Right cardiac atrium (tissue), 5 donors: ENCODE data around the gene CHRM2. TPM values are rescaled to one million over a fixed set of nuclear protein-coding genes. Genes with fewer than 3 reads are reported as not detected.
A peak's percentile ranks its signal among the peaks of the same experiment; 100 is the strongest.

Experiments used
- ATAC-seq, 2 donors: fragments of 200-7000 bp; cut with Tn5 transposase; one replicate each; pipeline versions ENCODE4 v1.8.0 to v1.9.1; 2020; ENCODE audit warnings: moderate library complexity in 2 of 2, mild to moderate bottlenecking in 1 of 2
- DNase-seq, 3 donors: peaks; one replicate each; pipeline ENCODE4 v3.0.0-alpha.2; 2020
- H3K27ac ChIP-seq: one replicate; pipeline ENCODE4 v1.5.1; 2013; ENCODE audit warnings: mild to moderate bottlenecking, low read length, control low read depth, moderate library complexity
- H3K27me3 ChIP-seq: one replicate; pipeline ENCODE4 v1.6.1; 2013; ENCODE audit not compliant: control insufficient read depth, insufficient read depth
- H3K4me1 ChIP-seq: one replicate; pipeline ENCODE4 v1.6.1; 2013; ENCODE audit warnings: low read length; ENCODE audit not compliant: control insufficient read depth, insufficient read depth
- H3K4me3 ChIP-seq: one replicate; pipeline ENCODE4 v1.5.1; 2013; ENCODE audit warnings: low read length, control low read depth
- H3K9me3 ChIP-seq: one replicate; pipeline ENCODE4 v1.6.1; 2013; ENCODE audit warnings: low read length; ENCODE audit not compliant: control insufficient read depth
- WGBS: extraction: QIAGEN DNeasy Blood & Tissue Kit; methylation state at CpG from one replicate; pipeline ENCODE4 v1.1.7; 2013; 5-methylcytosine and 5-hydroxymethylcytosine counted together
- intact Hi-C, 4 donors: fragments of 100-400 bp; cut with DNase I; formaldehyde crosslinking; loops; one replicate each; pipeline versions ENCODE4 v1.11.0 to v1.14.0; 2022 to 2023
- polyA plus RNA-seq: library from polyadenylated mRNA; stranded (reverse); fragments of 200-250 nt; gene quantifications from one replicate; pipeline ENCODE4 v1.2.3, GENCODE V29; 2013
- total RNA-seq, 4 donors: library from RNA; stranded (reverse); fragmentation: NEBNext Ultra II Directional; extraction: Animal tissue kit (Norgen Biotek cat#: 25700); gene quantifications; one replicate each; pipeline ENCODE4 v1.2.1, GENCODE V29; 2021
- donor health status: healthy with polysubstance abuse.
- donor health status: DM: no; HTN: yes; CAD: no.
- donor health status: DM: no; HTN: no; CAD: no.
- donor health status: DM: no; HTN: yes; CAD: no; lungs with severe emphysema.
- donor health status: DM: yes; HTN: yes; CAD: no.

CHRM2 gene
- total and polyA plus RNA-seq, 5 donors: 38.1 to 140 (median 91.8) TPM

DNA sequence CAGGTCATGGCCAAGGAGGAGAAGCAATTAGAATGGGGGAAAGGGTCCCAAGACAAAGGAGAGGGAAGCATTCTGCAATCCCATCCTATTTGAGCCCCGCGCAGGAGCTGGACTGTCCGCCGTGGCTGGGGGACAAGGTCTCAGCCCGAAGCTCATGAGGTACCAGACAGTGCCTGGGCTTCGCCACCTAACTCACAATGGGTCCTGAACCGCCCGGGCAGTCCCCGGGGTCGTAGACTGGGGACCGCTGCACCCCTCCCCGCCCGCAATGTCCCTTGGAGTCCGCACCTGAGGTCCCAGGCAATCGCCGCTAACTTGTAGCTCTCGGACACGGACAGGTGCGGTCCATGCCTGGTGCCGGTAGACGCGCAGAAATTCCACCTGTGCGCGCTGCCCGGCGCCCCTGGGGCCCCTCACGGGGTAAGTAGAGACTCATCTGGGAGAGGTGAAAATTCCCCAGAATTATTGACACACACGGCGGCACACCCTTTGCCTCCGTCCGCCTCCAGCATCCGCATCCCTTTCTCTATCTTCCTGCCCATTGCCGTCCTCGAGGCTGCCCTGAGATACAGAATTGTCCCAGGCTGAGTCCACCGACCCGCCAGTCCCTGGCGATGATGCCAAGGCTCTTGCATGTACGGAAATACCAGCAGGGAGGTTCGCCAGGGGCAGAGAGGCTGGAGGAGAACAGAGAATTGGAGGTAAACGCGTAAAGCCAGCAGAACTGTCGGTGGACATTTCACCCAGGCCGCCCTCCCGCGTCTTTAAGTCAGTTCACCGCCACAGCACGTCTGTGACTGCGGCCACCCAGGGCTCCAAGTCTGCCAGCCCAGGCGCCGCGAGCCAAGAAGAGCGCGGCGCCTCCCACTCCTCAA lies 1.8 kb downstream of the CHRM2 start:
- DNase-seq (peak; percentile 20 to 51 (median 42)), ATAC-seq (peak; percentile 44 to 47)
- no peaks in the 10 kb centered on the region for H3K27me3 ChIP-seq
- H3K9me3 ChIP-seq: no peaks in the 10 kb centered on the region
- peak overlapping the region; percentile 66 for H3K4me3 ChIP-seq
- intact Hi-C loops: loop anchor here in 2 of 4 donors (10.0 kb wide), 2 partner anchors 215 to 225 kb away; no protein-coding TSS in a partner anchor
- H3K27ac ChIP-seq: peak overlapping the region; percentile 73
- no peaks in the 10 kb centered on the region for H3K4me1 ChIP-seq
- WGBS: 1% methylated on average over 54 of the region's 54 CpGs

DNA sequence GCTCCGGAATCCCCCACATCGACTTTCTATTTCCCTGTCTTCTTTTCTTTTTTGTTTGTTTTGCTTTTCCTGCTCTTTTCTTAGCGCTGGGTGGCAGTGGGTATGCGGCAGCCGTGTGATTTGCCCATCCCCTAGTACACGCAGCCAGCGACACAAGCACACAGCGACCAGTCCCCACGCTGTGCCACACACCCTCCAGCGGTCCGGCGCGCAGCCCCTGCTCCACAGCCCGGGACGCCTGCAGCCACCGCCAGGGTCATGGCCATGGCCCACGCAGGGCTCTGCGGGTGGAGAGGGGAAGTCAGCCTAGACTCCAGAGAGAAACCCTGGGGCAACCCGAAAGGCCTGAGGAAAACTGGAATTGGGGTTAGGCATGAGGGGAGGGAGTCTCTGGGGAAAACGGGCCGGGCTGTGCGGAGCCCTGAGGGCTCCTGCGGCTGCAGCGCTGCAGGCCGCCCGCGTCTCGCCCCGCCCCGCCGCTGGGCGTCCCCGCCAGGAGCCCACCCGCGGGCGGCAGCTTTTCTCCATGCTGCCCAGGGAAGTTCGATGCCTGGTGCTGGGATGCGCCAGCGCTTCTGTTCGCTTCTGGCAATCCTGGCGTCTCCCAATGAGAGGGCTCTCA lies 2.5 kb downstream of the CHRM2 start:
- ATAC-seq (peak; percentile 47), DNase-seq (peak; percentile 12 to 67 (median 62))
- 1% methylated on average over 41 of the region's 41 CpGs for WGBS
- peak overlapping the region; percentile 73 for H3K27ac ChIP-seq
- no peaks in the 10 kb centered on the region for H3K9me3 ChIP-seq
- H3K4me1 ChIP-seq: no peaks in the 10 kb centered on the region
- intact Hi-C loops: loop anchor here in 1 of 4 donors (10.0 kb wide), 1 partner anchor 214 kb away; no protein-coding TSS in a partner anchor
- no peaks in the 10 kb centered on the region for H3K27me3 ChIP-seq
- peak overlapping the region; percentile 66 for H3K4me3 ChIP-seq

GRCh38 chr7:136874393-136875032 lies 6.1 kb downstream of the CHRM2 start:
- no peaks in the 10 kb centered on the region for H3K9me3 ChIP-seq
- DNase-seq: no peak
- H3K27me3 ChIP-seq: no peaks in the 10 kb centered on the region
- no peak overlapping the region for H3K27ac ChIP-seq
- no peaks in the 10 kb centered on the region for H3K4me1 ChIP-seq
- no peak overlapping the region for H3K4me3 ChIP-seq
- 31% methylated on average over 2 of the region's 2 CpGs for WGBS
- intact Hi-C loops: loop anchor here in 1 of 4 donors (10.0 kb wide), 1 partner anchor 210 kb away; no protein-coding TSS in a partner anchor
- ATAC-seq: no peak

DNA sequence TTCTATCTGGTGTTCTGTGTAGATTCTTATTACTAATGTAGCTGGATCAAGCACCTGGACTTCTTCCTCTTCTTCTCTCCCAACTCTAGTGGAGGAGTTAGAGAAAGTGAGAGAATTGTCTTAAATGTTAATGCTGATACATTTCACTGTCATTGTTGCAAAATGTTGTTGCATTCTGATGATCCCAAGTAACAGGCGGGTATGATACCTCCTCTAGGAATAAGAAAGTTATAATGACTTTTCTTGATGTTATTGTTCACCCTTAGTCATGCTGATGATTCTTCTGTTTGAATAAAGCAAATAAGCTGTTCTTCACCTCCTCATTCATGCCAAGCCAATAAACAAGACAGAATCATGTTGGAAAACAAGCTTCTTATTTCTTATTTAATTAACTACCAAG lies 9.1 kb downstream of the CHRM2 start:
- DNase-seq (no peak), ATAC-seq (no peak)
- Histone ChIP-seq H3K9me3 (no peaks in the 10 kb centered on the region), H3K4me3 (no peak overlapping the region), H3K27ac (no peak overlapping the region), H3K4me1 (no peaks in the 10 kb centered on the region), H3K27me3 (no peaks in the 10 kb centered on the region)
- intact Hi-C loops: loop anchor here in 1 of 4 donors (10.0 kb wide), 1 partner anchor 207 kb away; no protein-coding TSS in a partner anchor
- WGBS: 85% methylated on average over 1 of the region's 1 CpG

DNA sequence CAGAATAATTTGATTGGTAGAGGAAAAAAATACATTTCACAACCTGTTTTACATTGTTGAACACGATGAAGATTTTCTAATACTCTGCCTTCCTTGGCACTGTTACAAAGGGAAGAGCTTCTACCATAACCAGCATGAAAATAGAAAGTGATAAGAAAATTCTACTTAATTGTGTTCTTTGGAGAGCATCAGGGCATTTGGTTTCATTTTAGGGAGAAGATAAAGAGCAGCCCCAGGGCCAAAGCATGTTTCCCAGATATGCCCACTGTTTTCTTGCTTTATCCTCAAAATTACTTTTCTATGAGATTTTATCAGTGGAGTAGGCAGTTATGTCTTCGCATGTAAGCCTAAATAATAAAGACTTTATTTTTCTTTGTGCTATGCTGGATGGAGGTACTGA lies 9.5 kb downstream of the CHRM2 start:
- Histone ChIP-seq H3K4me3 (no peak overlapping the region), H3K9me3 (no peaks in the 10 kb centered on the region), H3K27me3 (no peaks in the 10 kb centered on the region), H3K27ac (no peak overlapping the region), H3K4me1 (no peaks in the 10 kb centered on the region)
- no peak for ATAC-seq
- no peak for DNase-seq
- 34% methylated on average over 2 of the region's 2 CpGs for WGBS
- intact Hi-C loops: loop anchor here in 1 of 4 donors (10.0 kb wide), 1 partner anchor 207 kb away; no protein-coding TSS in a partner anchor

DNA sequence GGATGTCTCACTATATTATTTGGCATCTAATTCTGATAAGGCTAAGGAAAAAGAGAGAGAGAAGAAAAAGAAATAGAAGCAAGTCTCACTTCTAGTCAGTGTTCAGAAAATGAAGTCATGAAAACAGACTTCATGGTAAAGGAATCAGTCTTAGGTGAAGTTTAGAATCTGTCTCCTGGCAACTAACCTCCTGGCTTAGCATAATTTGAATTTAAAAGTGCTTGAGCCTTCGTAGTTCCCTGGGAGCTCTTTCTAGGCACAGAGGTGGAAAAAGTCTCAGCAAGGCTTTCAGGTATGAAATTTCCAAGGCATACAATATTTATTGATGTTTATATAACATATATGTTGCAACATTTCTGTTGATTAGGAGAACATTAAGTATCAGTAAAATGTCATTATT lies 10.4 kb downstream of the CHRM2 start:
- intact Hi-C loops: loop anchor here in 1 of 4 donors (10.0 kb wide), 1 partner anchor 206 kb away; no protein-coding TSS in a partner anchor
- 62% methylated on average over 1 of the region's 1 CpG for WGBS
- Histone ChIP-seq H3K9me3 (no peaks in the 10 kb centered on the region), H3K27ac (no peak overlapping the region), H3K4me3 (no peak overlapping the region), H3K4me1 (no peaks in the 10 kb centered on the region), H3K27me3 (no peaks in the 10 kb centered on the region)
- ATAC-seq (no peak), DNase-seq (no peak)

GRCh38 chr7:136883046-136883445 lies 14.6 kb downstream of the CHRM2 start:
- DNase-seq: no peak
- peak overlapping the region; percentile 90 for H3K27ac ChIP-seq
- intact Hi-C loops: loop anchor here in 1 of 4 donors (10.0 kb wide), 1 partner anchor 192 kb away; no protein-coding TSS in a partner anchor

GRCh38 chr7:136884492-136884891 lies 16.0 kb downstream of the CHRM2 start:
- DNase-seq (no peak), ATAC-seq (peak; percentile 79 to 86)
- intact Hi-C loops: loop anchor here in 1 of 4 donors (10.0 kb wide), 1 partner anchor 190 kb away; no protein-coding TSS in a partner anchor
- H3K4me1 ChIP-seq: no peaks in the 10 kb centered on the region
- no peaks in the 10 kb centered on the region for H3K27me3 ChIP-seq
- no peak overlapping the region for H3K27ac ChIP-seq
- WGBS: 8% methylated on average over 1 of the region's 1 CpG
- no peaks in the 10 kb centered on the region for H3K9me3 ChIP-seq
- H3K4me3 ChIP-seq: no peak overlapping the region

More at GRCh38 chr7:136883046-136883445, 14.6 kb downstream of the CHRM2 start:
- no peaks in the 10 kb centered on the region for H3K9me3 ChIP-seq
- no peaks in the 10 kb centered on the region for H3K4me1 ChIP-seq
- WGBS: 59% methylated on average over 3 of the region's 3 CpGs
- H3K4me3 ChIP-seq: no peak overlapping the region
- no peaks in the 10 kb centered on the region for H3K27me3 ChIP-seq
- ATAC-seq: no peak

DNA sequence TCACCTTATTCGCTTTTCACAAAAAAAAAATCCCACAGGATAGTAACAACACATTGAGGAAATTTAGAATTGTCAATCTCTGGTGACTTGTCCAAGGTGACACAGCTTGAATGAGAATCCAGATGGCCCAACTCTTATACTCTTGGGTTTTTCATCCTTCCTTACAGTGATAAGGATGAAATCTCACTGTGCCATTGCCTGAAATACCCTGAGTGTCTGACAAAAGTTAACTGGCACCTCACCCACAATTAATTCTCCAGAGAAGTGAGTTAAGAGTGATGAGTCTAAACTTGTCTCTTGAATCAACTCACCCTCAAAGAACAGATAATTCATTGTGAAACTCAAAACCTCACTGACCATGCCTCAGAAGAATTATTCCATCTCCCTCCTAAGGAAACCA lies 18.9 kb downstream of the CHRM2 start:
- Histone ChIP-seq H3K9me3 (no peaks in the 10 kb centered on the region), H3K27me3 (no peaks in the 10 kb centered on the region), H3K4me3 (no peak overlapping the region), H3K4me1 (no peaks in the 10 kb centered on the region), H3K27ac (no peak overlapping the region)
- intact Hi-C loops: loop anchor here in 1 of 4 donors (10.0 kb wide), 1 partner anchor 187 kb away; no protein-coding TSS in a partner anchor
- DNase-seq (no peak), ATAC-seq (peak; percentile 66 to 71)
- WGBS: 71% methylated on average over 1 of the region's 1 CpG

DNA sequence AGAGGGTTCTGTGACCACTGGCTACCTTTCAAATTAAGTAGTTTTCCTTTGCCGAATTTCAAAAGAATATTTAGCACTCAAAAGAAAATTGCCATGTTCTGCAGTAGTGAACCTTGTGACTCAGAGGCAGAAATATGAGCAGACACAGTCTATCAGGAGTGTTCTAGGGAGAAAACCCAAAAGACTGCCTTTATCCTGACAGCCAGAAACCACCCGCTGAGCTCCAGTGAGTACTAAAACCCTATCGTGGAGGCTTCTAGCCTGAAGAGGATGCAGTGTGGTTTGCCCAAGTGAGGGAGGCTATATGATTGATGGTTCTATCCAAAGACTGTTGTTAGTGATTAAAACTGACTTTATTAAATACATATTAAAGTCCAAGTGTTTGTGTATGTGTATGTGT lies 21.9 kb downstream of the CHRM2 start:
- WGBS: 39% methylated on average over 3 of the region's 3 CpGs
- Histone ChIP-seq H3K4me3 (no peak overlapping the region), H3K9me3 (no peaks in the 10 kb centered on the region), H3K27ac (no peak overlapping the region), H3K27me3 (no peaks in the 10 kb centered on the region), H3K4me1 (no peaks in the 10 kb centered on the region)
- ATAC-seq (no peak), DNase-seq (no peak)
- intact Hi-C loops: no loop called here
